GM23338 (cell line): ENCODE results near the gene TMEM158. TPM values are rescaled to one million over a fixed set of nuclear protein-coding genes. Genes with fewer than 3 reads are reported as not detected.

Experiments
- ATAC-seq: fragments of 200-7000 bp; cut with Tn5 transposase; 3 replicates; pipeline ENCODE4 v1.9.1; 2020
- DNase-seq: peaks from one replicate; pipeline ENCODE4 v3.0.0-alpha.2; 2015; ENCODE audit warnings: low spot score
- H2AFZ ChIP-seq: fragments of 200-600 bp; sonication (generic); 2 replicates; pipeline ENCODE4 v1.8.0; 2016; ENCODE audit warnings: antibody characterized with exemption, mild to moderate bottlenecking, moderate library complexity
- H3F3A ChIP-seq: fragments of 200-600 bp; sonication (generic); replicated peaks from 2 replicates; pipeline ENCODE4 v1.8.0; 2017; ENCODE audit warnings: antibody characterized with exemption, mixed run types, low read depth
- H3K27ac ChIP-seq: fragments of 200-600 bp; sonication (generic); 2 replicates; pipeline ENCODE4 v1.6.1; 2016; ENCODE audit warnings: low read depth
- H3K27me3 ChIP-seq: fragments of 200-600 bp; sonication (generic); 2 replicates; pipeline ENCODE4 v1.8.0; 2016; ENCODE audit warnings: mild to moderate bottlenecking, mixed run types, moderate library complexity; ENCODE audit not compliant: insufficient read depth
- H3K36me3 ChIP-seq: fragments of 200-600 bp; sonication (generic); 2 replicates; pipeline ENCODE4 v1.8.0; 2016; ENCODE audit warnings: mild to moderate bottlenecking; ENCODE audit not compliant: insufficient read depth
- H3K4me1 ChIP-seq: fragments of 200-600 bp; sonication (generic); 2 replicates; pipeline ENCODE4 v1.8.0; 2016; ENCODE audit warnings: mild to moderate bottlenecking, moderate library complexity; ENCODE audit not compliant: insufficient read depth
- H3K4me2 ChIP-seq: fragments of 200-600 bp; sonication (generic); 2 replicates; pipeline ENCODE4 v1.7.1; 2017; ENCODE audit warnings: mixed run types
- H3K4me3 ChIP-seq: fragments of 200-600 bp; sonication (generic); 2 replicates; pipeline ENCODE4 v1.6.1; 2016; ENCODE audit warnings: mixed run types
- H3K79me2 ChIP-seq: fragments of 200-600 bp; sonication (generic); replicated peaks from 2 replicates; pipeline ENCODE4 v1.8.0; 2017; ENCODE audit warnings: mild to moderate bottlenecking; ENCODE audit not compliant: insufficient read depth
- H3K9me2 ChIP-seq: fragments of 200-600 bp; sonication (generic); 2 replicates; pipeline ENCODE4 v1.8.0; 2017; ENCODE audit not compliant: insufficient read depth
- H4K20me1 ChIP-seq: fragments of 200-600 bp; sonication (generic); replicated peaks from 2 replicates; pipeline ENCODE4 v1.8.0; 2017; ENCODE audit warnings: mild to moderate bottlenecking; ENCODE audit not compliant: insufficient read depth
- H3K27ac Mint-ChIP-seq: 2 replicates; pipeline ENCODE4 v1.8.0; 2020; ENCODE audit warnings: inconsistent platforms, mild to moderate bottlenecking, moderate library complexity, mixed read lengths
- H3K27me3 Mint-ChIP-seq: 3 replicates; pipeline ENCODE4 v1.8.0; 2022; ENCODE audit warnings: low read depth, mild to moderate bottlenecking, moderate library complexity, mixed read lengths, inconsistent platforms; ENCODE audit not compliant: insufficient read depth, poor library complexity
- H3K36me3 Mint-ChIP-seq: 3 replicates; pipeline ENCODE4 v1.8.0; 2021; ENCODE audit warnings: low read depth, mild to moderate bottlenecking, inconsistent platforms, moderate library complexity, mixed read lengths
- H3K4me1 Mint-ChIP-seq: 3 replicates; pipeline ENCODE4 v1.8.0; 2020; ENCODE audit warnings: mild to moderate bottlenecking, inconsistent platforms, mixed read lengths
- H3K4me3 Mint-ChIP-seq: 3 replicates; pipeline ENCODE4 v1.8.0; 2021; ENCODE audit warnings: moderate library complexity, mild to moderate bottlenecking, inconsistent platforms, mixed read lengths
- H3K9me3 Mint-ChIP-seq: 3 replicates; pipeline ENCODE4 v1.8.0; 2020; ENCODE audit warnings: moderate library complexity, mild to moderate bottlenecking, inconsistent platforms, mixed read lengths
- CREB1 ChIP-seq: fragments of 250-450 bp; sonication (Bioruptor Pico); IDR thresholded peaks from 2 replicates; pipeline ENCODE4 v1.5.0; 2020; ENCODE audit warnings: low read depth, mild to moderate bottlenecking, moderate library complexity
- EZH2 ChIP-seq: fragments of 200-600 bp; sonication (generic); IDR thresholded peaks from one replicate; pipeline ENCODE4 v1.8.0; 2017; ENCODE audit warnings: antibody characterized with exemption, mild to moderate bottlenecking, low read depth; ENCODE audit not compliant: unreplicated experiment
- EZH2phosphoT487 ChIP-seq: fragments of 200-600 bp; sonication (generic); IDR thresholded peaks from one replicate; pipeline ENCODE4 v1.8.1; 2018; ENCODE audit warnings: antibody characterized with exemption; ENCODE audit not compliant: unreplicated experiment
- JUNB ChIP-seq: IDR thresholded peaks from one replicate; pipeline ENCODE4 v1.6.1; 2016; ENCODE audit warnings: antibody characterized with exemption; ENCODE audit not compliant: unreplicated experiment
- POLR2AphosphoS5 ChIP-seq: IDR thresholded peaks from 2 replicates; pipeline ENCODE4 v1.6.1; 2016; ENCODE audit warnings: antibody characterized with exemption, low read depth
- ZNF331 ChIP-seq: fragments of 250-450 bp; sonication (Bioruptor Pico); IDR thresholded peaks from 2 replicates; pipeline ENCODE4 v1.5.0; 2020; ENCODE audit warnings: low read depth, mild to moderate bottlenecking, moderate library complexity
- polyA plus RNA-seq: library from polyadenylated mRNA; unstranded; fragments of >200 nt; fragmentation: Nextera tagmentation; extraction: Ambion mirVana; gene quantifications from 2 replicates; pipeline ENCODE4 v1.2.1, GENCODE V29; 2016
- total RNA-seq: library from RNA; depleted of rRNA; stranded (reverse); fragments of >200 nt; shearing (Covaris generic); gene quantifications from 2 replicates; pipeline ENCODE4 v1.2.3, GENCODE V29; 2014
- TF ChIP-seq, protein P1 (sequence below): fragments of 250-450 bp; sonication (Bioruptor Pico); IDR thresholded peaks from 2 replicates; pipeline ENCODE4 v1.5.0; 2020; ENCODE audit warnings: mild to moderate bottlenecking, moderate library complexity
- TF ChIP-seq, protein P2 (sequence below), 2 experiments: fragments of 200-600 bp in 1 of 2; sonication (generic) in 1 of 2; conservative IDR thresholded peaks; 2 replicates each; pipeline versions ENCODE4 v1.5.1 to v1.6.1; 2016 to 2017; ENCODE audit warnings: antibody characterized with exemption in 2 of 2, low read depth in 2 of 2, mild to moderate bottlenecking in 2 of 2, moderate library complexity in 1 of 2
- TF ChIP-seq, protein P3 (sequence below): IDR thresholded peaks from one replicate; pipeline ENCODE4 v1.6.1; 2018; ENCODE audit warnings: antibody characterized with exemption; ENCODE audit not compliant: unreplicated experiment

The TMEM158 gene
- total and polyA plus RNA-seq, 2 experiments from 2014 or later = 9.6 to 16.9 TPM

DNA sequence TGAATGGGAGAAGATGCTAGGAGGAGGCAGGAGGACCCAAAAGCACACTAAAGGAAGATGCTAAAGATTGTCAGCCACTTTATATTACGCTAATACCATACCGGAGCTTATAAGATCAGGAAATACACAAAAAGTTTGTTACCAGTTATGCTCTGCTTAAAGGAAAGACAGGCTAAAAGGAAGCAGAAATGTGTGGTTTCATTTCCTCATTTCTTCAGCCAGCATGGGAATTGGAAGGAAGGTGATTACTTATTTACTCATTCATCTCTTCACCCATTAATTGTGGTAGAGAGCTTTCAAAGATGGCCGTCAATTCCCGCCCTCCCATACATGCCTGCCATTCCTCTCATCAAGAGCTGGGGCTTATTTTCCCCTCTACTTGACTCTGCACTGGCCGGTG is 26.7 kb upstream of the TMEM158 start (continued):
- TF ChIP-seq, protein P1, sequence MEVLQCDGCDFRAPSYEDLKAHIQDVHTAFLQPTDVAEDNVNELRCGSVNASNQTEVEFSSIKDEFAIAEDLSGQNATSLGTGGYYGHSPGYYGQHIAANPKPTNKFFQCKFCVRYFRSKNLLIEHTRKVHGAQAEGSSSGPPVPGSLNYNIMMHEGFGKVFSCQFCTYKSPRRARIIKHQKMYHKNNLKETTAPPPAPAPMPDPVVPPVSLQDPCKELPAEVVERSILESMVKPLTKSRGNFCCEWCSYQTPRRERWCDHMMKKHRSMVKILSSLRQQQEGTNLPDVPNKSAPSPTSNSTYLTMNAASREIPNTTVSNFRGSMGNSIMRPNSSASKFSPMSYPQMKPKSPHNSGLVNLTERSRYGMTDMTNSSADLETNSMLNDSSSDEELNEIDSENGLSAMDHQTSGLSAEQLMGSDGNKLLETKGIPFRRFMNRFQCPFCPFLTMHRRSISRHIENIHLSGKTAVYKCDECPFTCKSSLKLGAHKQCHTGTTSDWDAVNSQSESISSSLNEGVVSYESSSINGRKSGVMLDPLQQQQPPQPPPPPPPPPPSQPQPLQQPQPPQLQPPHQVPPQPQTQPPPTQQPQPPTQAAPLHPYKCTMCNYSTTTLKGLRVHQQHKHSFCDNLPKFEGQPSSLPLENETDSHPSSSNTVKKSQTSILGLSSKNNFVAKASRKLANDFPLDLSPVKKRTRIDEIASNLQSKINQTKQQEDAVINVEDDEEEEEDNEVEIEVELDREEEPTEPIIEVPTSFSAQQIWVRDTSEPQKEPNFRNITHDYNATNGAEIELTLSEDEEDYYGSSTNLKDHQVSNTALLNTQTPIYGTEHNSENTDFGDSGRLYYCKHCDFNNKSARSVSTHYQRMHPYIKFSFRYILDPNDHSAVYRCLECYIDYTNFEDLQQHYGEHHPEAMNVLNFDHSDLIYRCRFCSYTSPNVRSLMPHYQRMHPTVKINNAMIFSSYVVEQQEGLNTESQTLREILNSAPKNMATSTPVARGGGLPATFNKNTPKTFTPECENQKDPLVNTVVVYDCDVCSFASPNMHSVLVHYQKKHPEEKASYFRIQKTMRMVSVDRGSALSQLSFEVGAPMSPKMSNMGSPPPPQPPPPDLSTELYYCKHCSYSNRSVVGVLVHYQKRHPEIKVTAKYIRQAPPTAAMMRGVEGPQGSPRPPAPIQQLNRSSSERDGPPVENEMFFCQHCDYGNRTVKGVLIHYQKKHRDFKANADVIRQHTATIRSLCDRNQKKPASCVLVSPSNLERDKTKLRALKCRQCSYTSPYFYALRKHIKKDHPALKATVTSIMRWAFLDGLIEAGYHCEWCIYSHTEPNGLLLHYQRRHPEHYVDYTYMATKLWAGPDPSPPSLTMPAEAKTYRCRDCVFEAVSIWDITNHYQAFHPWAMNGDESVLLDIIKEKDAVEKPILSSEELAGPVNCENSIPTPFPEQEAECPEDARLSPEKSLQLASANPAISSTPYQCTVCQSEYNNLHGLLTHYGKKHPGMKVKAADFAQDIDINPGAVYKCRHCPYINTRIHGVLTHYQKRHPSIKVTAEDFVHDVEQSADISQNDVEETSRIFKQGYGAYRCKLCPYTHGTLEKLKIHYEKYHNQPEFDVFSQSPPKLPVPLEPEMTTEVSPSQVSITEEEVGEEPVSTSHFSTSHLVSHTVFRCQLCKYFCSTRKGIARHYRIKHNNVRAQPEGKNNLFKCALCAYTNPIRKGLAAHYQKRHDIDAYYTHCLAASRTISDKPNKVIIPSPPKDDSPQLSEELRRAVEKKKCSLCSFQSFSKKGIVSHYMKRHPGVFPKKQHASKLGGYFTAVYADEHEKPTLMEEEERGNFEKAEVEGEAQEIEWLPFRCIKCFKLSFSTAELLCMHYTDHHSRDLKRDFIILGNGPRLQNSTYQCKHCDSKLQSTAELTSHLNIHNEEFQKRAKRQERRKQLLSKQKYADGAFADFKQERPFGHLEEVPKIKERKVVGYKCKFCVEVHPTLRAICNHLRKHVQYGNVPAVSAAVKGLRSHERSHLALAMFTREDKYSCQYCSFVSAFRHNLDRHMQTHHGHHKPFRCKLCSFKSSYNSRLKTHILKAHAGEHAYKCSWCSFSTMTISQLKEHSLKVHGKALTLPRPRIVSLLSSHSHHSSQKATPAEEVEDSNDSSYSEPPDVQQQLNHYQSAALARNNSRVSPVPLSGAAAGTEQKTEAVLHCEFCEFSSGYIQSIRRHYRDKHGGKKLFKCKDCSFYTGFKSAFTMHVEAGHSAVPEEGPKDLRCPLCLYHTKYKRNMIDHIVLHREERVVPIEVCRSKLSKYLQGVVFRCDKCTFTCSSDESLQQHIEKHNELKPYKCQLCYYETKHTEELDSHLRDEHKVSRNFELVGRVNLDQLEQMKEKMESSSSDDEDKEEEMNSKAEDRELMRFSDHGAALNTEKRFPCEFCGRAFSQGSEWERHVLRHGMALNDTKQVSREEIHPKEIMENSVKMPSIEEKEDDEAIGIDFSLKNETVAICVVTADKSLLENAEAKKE (CRISPR knock-in tag) = no peak
- TF ChIP-seq EZH2phosphoT487 = no peak
- TF ChIP-seq ZNF331 = no peak
- no peak for TF ChIP-seq POLR2AphosphoS5
- TF ChIP-seq CREB1 (CRISPR knock-in tag) = no peak
- no peak for TF ChIP-seq JUNB

- H3K4me3 Mint-ChIP-seq = no peak overlapping the region
- Histone ChIP-seq H3K4me3 (no peak overlapping the region), H3K9me2 (peaks cover 12% of the 10 kb centered on the region; the same call in 1 of the 2 replicates), H3K36me3 (no peaks in the 10 kb centered on the region), H3K79me2 (no peaks in the 10 kb centered on the region), H3K27ac (no peak overlapping the region), H2AFZ (no peak overlapping the region), H3F3A (no peaks in the 10 kb centered on the region), H3K27me3 (no peaks in the 10 kb centered on the region), H3K4me2 (no peak overlapping the region), H4K20me1 (no peaks in the 10 kb centered on the region), H3K4me1 (peaks cover 6% of the 10 kb centered on the region; the same call in 1 of the 2 replicates)
- ATAC-seq = no peak
- no peaks in the 10 kb centered on the region for H3K9me3 Mint-ChIP-seq
- TF ChIP-seq, protein P2, sequence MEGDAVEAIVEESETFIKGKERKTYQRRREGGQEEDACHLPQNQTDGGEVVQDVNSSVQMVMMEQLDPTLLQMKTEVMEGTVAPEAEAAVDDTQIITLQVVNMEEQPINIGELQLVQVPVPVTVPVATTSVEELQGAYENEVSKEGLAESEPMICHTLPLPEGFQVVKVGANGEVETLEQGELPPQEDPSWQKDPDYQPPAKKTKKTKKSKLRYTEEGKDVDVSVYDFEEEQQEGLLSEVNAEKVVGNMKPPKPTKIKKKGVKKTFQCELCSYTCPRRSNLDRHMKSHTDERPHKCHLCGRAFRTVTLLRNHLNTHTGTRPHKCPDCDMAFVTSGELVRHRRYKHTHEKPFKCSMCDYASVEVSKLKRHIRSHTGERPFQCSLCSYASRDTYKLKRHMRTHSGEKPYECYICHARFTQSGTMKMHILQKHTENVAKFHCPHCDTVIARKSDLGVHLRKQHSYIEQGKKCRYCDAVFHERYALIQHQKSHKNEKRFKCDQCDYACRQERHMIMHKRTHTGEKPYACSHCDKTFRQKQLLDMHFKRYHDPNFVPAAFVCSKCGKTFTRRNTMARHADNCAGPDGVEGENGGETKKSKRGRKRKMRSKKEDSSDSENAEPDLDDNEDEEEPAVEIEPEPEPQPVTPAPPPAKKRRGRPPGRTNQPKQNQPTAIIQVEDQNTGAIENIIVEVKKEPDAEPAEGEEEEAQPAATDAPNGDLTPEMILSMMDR (conservative IDR thresholded peaks at IDR 0.05; ENCODE audit: low read depth in 2 of 2) = no peak
- TF ChIP-seq EZH2 = no peak
- TF ChIP-seq, protein P3, sequence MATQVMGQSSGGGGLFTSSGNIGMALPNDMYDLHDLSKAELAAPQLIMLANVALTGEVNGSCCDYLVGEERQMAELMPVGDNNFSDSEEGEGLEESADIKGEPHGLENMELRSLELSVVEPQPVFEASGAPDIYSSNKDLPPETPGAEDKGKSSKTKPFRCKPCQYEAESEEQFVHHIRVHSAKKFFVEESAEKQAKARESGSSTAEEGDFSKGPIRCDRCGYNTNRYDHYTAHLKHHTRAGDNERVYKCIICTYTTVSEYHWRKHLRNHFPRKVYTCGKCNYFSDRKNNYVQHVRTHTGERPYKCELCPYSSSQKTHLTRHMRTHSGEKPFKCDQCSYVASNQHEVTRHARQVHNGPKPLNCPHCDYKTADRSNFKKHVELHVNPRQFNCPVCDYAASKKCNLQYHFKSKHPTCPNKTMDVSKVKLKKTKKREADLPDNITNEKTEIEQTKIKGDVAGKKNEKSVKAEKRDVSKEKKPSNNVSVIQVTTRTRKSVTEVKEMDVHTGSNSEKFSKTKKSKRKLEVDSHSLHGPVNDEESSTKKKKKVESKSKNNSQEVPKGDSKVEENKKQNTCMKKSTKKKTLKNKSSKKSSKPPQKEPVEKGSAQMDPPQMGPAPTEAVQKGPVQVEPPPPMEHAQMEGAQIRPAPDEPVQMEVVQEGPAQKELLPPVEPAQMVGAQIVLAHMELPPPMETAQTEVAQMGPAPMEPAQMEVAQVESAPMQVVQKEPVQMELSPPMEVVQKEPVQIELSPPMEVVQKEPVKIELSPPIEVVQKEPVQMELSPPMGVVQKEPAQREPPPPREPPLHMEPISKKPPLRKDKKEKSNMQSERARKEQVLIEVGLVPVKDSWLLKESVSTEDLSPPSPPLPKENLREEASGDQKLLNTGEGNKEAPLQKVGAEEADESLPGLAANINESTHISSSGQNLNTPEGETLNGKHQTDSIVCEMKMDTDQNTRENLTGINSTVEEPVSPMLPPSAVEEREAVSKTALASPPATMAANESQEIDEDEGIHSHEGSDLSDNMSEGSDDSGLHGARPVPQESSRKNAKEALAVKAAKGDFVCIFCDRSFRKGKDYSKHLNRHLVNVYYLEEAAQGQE = no peak
- TF ChIP-seq CREB1 (CRISPR knock-in tag) = no peak
- TF ChIP-seq JUNB = no peak
- no peak overlapping the region for H3K27ac Mint-ChIP-seq
- DNase-seq = no peak
- H3K27me3 Mint-ChIP-seq = no peaks in the 10 kb centered on the region
- peaks cover 11% of the 10 kb centered on the region; the same call in 2 of the 3 replicates for H3K4me1 Mint-ChIP-seq
- no peaks in the 10 kb centered on the region for H3K36me3 Mint-ChIP-seq
Measured at GRCh38 chr3:45249391-45249790, 23.3 kb upstream of the TMEM158 start.
